B cell (primary cell): ENCODE results near the gene AKAP11.

ENCODE experiments used
- EZH2 ChIP-seq: IDR thresholded peaks from 2 replicates; pipeline ENCODE4 v1.6.1; 2012; ENCODE audit warnings: borderline replicate concordance, low read depth, mild to moderate bottlenecking, moderate library complexity, low read length; ENCODE audit not compliant: insufficient read depth, poor library complexity, severe bottlenecking
- TF ChIP-seq, protein P1 (sequence below): fragments of 200-600 bp; IDR thresholded peaks from one replicate; pipeline ENCODE4 v1.8.0; 2022; ENCODE audit warnings: antibody characterized with exemption, mild to moderate bottlenecking

DNA sequence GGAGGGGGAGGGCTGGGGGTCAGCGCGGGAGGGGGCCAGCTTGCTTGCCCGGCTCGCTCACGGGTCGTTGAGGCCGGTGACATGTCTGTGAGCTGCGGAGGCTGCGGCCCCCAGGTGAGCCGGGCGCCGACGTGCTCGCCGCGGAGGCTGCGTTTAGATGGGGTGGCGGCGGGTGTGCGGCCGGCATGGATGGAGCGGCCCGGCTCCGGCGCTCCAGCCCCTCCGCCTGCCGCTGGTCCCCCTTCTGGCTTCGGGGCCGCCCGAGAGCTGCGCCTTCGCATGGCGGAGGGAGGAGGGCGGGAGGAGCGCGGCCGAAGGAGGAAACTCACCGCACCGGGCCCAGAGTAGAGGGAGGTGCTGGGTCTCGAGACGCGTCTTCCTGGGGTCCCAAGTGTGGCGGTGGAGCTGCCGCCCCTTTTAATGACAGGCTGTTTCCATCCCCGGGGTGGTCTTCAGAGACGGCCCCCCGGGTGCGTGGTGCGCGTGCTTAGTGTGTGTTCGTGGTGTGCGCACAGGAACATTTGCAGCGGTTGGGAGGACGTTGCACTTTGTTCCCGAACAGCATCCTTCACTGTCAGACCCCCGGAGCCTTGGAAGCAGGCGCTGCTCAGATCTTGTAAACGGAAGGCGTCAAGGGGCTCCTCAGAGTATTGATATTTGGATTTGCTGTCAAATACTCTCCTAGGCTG lies at the start of gene AKAP11:
- TF ChIP-seq, protein P1, sequence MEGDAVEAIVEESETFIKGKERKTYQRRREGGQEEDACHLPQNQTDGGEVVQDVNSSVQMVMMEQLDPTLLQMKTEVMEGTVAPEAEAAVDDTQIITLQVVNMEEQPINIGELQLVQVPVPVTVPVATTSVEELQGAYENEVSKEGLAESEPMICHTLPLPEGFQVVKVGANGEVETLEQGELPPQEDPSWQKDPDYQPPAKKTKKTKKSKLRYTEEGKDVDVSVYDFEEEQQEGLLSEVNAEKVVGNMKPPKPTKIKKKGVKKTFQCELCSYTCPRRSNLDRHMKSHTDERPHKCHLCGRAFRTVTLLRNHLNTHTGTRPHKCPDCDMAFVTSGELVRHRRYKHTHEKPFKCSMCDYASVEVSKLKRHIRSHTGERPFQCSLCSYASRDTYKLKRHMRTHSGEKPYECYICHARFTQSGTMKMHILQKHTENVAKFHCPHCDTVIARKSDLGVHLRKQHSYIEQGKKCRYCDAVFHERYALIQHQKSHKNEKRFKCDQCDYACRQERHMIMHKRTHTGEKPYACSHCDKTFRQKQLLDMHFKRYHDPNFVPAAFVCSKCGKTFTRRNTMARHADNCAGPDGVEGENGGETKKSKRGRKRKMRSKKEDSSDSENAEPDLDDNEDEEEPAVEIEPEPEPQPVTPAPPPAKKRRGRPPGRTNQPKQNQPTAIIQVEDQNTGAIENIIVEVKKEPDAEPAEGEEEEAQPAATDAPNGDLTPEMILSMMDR: no peak
- no peak for TF ChIP-seq EZH2
